Stimulated activated CD4-positive, alpha-beta T cell treated with anti-CD3 and anti-CD28 coated beads, Interleukin-12 subunit alpha, Interleukin-12 subunit beta, amount 100 ng/mL, for 24 hours (primary cell): ENCODE data around the gene PPP2R5E.
"Not testable (repeated sequence)": the region's sequence is repeated elsewhere in the genome, so short reads cannot be mapped to it uniquely, and the experiment has no call there.

Experiments used
- DNase-seq, 2 experiments: peaks; one replicate each; pipeline ENCODE4 v3.0.0-alpha.2; 2020; ENCODE audit warnings: low read depth in 2 of 2

The PPP2R5E gene

GRCh38 chr14:63543000-63543825, at the start of gene PPP2R5E:
PPP2R5E (minus strand) TSS chr14:63543377; CDS start chr14:63539685, 3,692 bp downstream.
- peak; percentile 93 to 97 for DNase-seq

DNA sequence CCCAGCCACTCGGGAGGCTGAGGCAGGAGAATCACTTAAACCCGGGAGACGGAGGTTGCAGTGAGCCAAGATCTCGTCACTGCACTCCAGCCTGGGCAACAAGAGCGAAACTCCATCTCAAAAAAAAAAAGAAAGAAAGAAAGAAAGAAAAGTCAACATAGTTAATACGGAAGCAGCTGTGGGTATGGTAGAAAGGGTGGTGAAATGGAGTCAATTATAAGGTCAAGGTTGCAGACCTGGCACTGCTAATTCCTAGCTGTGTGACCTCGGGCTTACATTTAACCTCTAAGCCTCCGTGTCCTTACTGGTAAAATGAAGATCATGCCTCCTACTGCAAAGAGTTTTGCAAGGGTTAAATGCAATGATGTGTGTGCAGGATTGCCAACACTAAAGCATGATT, 39.9 kb upstream of the PPP2R5E start:
- not testable (repeated sequence) for DNase-seq

DNA sequence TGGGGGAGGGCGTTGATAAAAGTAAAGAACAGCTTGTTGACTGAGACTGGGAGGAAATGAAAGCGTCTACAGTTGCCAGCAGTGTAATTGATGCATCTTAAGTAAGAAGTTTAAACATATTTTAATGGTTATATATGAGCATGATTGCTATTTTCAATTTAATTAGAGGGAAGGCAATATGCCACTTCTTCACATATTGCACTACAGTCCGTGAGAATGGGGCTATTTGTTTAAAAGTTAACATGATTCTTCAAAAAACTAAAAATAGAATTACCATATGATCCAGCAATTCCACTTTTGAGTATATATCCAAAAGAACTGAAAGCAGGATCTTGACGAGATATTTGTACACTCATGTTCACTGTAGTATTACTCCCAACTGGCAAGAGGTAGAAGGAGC, 38.3 kb upstream of the PPP2R5E start:
- no peak for DNase-seq

- DNase-seq, result no peak
These were observed 35.1 kb upstream of the PPP2R5E start for GRCh38 chr14:63578300-63578699.

GRCh38 chr14:63573581-63573980, 30.4 kb upstream of the PPP2R5E start:
- DNase-seq, result no peak

DNA sequence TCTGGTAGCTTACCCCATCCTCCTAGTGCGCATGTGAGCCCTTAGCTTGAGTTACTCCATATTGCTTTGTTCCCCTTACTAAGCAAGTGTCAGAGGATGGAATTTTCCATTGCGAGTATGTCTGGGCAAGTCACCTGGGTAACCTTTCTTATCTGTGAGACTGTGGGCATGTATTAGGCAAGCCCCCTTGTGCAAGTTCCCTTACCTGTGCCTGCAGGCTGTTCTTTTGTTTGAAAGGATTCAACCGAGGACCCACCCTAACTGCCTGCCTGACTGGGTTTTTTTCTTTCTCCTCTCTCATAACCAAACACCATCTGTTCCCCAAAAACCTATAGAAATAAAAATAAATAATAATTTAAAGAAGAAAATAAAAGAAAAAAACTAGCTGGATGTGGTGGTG, 22.3 kb upstream of the PPP2R5E start:
- DNase-seq, result no peak

- no peak for DNase-seq
These were observed 21.1 kb upstream of the PPP2R5E start for GRCh38 chr14:63564318-63564717.

DNA sequence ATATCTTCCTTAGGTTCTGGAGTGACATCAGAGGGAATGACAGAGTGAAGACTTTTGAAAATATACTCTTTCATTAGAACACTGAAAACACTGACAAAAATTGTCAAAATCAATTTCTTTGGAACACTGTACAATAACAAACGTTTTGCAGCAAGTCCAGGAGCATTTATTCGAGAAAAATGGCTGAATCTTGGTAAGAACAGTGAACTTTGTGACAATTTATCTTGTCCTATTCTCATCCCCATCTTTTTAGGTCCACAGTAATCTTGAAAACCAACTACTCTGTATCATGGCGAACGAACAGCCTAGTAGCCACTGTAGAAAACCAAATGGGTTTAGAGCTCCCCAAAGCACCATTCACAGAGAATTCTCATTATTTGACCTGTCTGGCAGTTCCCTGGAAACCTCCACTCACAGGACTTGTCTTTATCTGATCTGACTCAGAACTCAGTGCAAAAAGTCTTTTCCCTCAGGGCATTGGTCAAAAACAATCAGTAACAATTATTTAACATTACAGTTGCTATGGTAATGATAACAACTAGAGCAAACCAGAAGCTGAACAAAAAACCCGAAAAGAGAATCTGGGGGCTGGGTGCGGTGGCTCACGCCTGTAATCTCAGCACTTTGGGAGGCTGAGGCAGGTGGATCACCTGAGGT, 20.3 kb upstream of the PPP2R5E start:
- no peak for DNase-seq

GRCh38 chr14:63562405-63562804, 19.2 kb upstream of the PPP2R5E start:
- no peak for DNase-seq

DNA sequence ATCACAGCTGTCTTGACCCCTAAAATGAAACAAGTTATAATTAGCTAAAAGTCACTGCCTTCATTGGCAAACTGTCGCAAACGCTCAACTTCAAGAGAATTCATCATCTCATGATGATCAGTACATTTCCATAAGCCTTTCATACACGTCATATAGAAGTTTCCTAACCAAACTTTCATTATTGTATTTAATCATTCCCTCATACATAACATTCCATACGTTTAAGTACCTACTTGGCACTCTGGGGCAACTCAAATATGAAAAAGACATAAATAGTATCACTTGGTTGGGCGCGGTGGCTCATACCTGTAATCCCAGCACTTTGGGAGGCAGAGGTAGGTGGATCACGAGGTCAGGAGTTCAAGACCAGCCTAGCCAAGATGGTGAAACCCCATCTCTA, 12.4 kb upstream of the PPP2R5E start:
- DNase-seq, result no peak

GRCh38 chr14:63551332-63551731, 8.2 kb upstream of the PPP2R5E start:
- no peak for DNase-seq

- no peak for DNase-seq
These were observed 4.7 kb upstream of the PPP2R5E start for GRCh38 chr14:63547798-63548335.

- no peak for DNase-seq
These were observed 2.3 kb upstream of the PPP2R5E start for GRCh38 chr14:63545431-63545830.

GRCh38 chr14:63544591-63545299, 1.6 kb upstream of the PPP2R5E start:
- DNase-seq, result no peak

GRCh38 chr14:63543826-63544406, 739 bp upstream of the PPP2R5E start:
- no peak for DNase-seq

- DNase-seq, result no peak
These were observed 762 bp downstream of the PPP2R5E start for GRCh38 chr14:63542231-63542999.

DNA sequence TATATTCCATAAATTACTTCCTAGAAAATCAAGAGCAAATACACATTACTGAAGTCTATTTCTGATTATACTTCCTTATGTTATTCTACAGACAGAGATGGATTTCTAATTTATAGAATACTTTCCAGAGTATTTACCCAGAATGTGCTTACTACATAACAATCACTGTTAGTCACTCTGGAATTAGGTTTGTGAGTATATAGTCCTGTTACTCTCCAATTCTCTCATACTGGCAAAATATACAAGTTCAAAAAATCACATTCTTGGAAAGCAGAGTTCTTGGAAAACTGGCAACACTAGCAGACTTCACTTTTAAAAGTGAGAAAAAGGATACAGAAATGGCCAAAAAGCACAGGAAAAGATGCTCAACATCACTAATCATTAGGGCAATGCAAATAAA, 7.3 kb downstream of the PPP2R5E start:
- no peak for DNase-seq

DNA sequence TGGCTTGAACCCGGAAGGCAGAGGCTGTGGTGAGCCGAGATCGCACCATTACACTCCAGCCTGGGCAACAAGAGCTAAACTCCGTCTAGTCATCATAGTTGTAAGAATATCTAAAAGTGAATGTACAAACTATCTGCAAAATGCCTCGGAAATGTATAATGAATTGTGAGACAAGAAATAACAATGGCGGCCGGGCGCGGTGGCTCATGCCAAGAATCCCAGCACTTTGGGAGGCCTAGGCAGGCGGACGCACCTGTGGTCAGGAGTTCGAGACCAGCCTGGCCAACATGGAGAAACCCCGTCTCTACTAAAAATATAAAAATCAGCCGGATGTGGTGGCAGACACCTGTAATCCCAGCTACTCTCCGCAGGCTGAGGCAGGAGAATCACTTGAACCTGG, 9.7 kb downstream of the PPP2R5E start:
- DNase-seq, result no peak

- no peak for DNase-seq
These were observed 18.5 kb downstream of the PPP2R5E start for GRCh38 chr14:63524537-63525155.

DNA sequence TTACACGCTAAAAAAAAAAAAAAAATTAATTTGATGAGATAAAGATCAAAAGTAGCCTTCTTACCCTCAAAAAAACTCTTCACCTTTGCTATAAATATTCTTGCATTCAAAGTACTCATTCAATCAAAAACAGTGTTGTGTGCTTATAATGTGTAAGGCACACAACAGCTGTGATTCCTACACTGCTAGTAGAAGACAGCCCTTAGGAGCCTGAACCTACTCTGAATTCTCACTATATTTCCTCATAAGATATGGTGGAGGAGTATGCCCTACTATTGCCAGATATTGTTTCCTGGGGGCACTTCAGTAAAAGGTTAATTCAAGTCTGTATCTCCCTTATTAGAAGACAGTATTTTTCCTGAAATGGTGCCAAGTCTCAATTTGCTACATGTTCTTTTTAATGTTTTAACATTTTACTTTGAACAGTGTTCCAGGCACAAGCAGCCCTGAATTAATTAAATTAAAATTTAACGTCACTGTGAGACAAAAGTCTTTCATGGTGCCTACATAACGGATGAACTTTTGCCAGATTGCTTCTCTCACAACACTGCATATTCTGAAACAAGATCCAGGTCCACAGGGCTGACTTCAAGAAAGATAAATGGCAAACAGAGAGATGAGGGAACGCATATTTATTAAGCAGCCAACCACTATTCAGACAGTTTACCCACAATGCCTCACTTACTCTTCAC, 19.3 kb downstream of the PPP2R5E start:
- DNase-seq, result no peak
